ENCODE data around the gene ASCC3.
A peak's percentile ranks its signal among the peaks of the same experiment; 100 is the strongest.

DNA sequence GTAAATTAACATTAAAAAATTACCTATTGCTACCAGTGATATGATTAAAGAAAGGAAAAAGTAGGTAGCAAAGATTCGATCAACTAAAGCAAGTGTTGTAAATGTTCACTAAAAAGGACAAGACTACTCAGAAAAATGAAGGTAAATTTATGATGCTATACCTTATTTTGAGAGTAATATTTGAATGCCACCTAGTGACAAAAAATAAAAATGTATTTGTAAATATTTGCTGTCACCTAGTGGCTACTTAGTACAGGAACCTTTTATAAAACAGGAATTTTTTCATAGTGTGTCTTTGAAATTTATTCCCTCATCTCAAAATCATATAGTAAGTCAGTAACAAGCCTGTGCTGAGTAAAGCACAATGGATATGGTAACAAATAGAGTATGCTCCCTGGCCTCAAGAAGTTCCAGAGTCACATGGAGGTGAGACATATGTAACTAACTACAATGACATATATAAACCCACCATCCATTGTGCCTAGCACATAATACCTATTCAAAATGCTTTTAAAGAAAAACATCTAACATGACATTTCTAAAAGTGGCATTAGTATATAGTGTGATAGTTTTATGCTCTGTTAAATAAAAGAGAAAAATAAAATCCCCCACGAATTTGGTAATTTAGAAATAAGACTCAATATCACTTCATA lies 223.3 kb downstream of the ASCC3 start:
- TF ChIP-seq CTCF (IDR thresholded peaks at IDR 0.05) (peak in 2 of 6 experiments; percentile 25 to 57), POLR2A (IDR thresholded peaks at IDR 0.05) (no peak)

Measured in esophagus squamous epithelium (tissue), 4 donors.